Endodermal cell (in vitro differentiated cells): ENCODE measurements around the gene DCUN1D3. TPM values are rescaled to one million over a fixed set of nuclear protein-coding genes. Genes with fewer than 3 reads are reported as not detected.

Experiments
- DNase-seq: peaks from one replicate; pipeline ENCODE4 v3.0.0-alpha.2; 2017
- H3K27ac ChIP-seq: 2 replicates; pipeline ENCODE4 v1.5.1; 2013; ENCODE audit warnings: mild to moderate bottlenecking, low read depth, low read length, moderate library complexity
- H3K27me3 ChIP-seq: 2 replicates; pipeline ENCODE4 v1.6.1; 2013; ENCODE audit warnings: mild to moderate bottlenecking, low read length, moderate library complexity; ENCODE audit not compliant: insufficient read depth, control insufficient read depth, poor library complexity, severe bottlenecking
- H3K36me3 ChIP-seq: 2 replicates; pipeline ENCODE4 v1.7.0; 2013; ENCODE audit warnings: mild to moderate bottlenecking, low read length, moderate library complexity; ENCODE audit not compliant: control insufficient read depth, insufficient read depth
- H3K4me1 ChIP-seq: one replicate; pipeline ENCODE4 v1.7.0; 2013; ENCODE audit warnings: low read length; ENCODE audit not compliant: control insufficient read depth, insufficient read depth
- H3K4me3 ChIP-seq: 2 replicates; pipeline ENCODE4 v1.5.1; 2013; ENCODE audit warnings: mild to moderate bottlenecking, low read length, moderate library complexity
- H3K9ac ChIP-seq: 2 replicates; pipeline ENCODE4 v1.6.1; 2013; ENCODE audit warnings: mild to moderate bottlenecking, low read length, moderate library complexity; ENCODE audit not compliant: poor library complexity, severe bottlenecking; ENCODE audit errors: extremely low read depth
- H3K9me3 ChIP-seq: 2 replicates; pipeline ENCODE4 v1.6.1; 2013; ENCODE audit warnings: mild to moderate bottlenecking, low read length, moderate library complexity; ENCODE audit not compliant: control insufficient read depth
- H3K27ac Mint-ChIP-seq: 2 replicates; pipeline ENCODE4 v1.8.0; 2020; ENCODE audit warnings: mixed read lengths
- H3K27me3 Mint-ChIP-seq: 2 replicates; pipeline ENCODE4 v1.8.0; 2021; ENCODE audit warnings: mild to moderate bottlenecking, mixed read lengths; ENCODE audit not compliant: insufficient read depth
- H3K36me3 Mint-ChIP-seq: 2 replicates; pipeline ENCODE4 v1.8.0; 2020; ENCODE audit warnings: low read depth, mixed read lengths
- H3K4me1 Mint-ChIP-seq: 2 replicates; pipeline ENCODE4 v1.8.0; 2020; ENCODE audit warnings: mixed read lengths
- H3K4me3 Mint-ChIP-seq: 2 replicates; pipeline ENCODE4 v1.8.0; 2020; ENCODE audit warnings: mild to moderate bottlenecking, moderate library complexity, mixed read lengths
- H3K9me3 Mint-ChIP-seq: 2 replicates; pipeline ENCODE4 v1.8.0; 2020; ENCODE audit warnings: mild to moderate bottlenecking, mixed read lengths
- CTCF ChIP-seq: fragments of 200-600 bp; sonication (generic); conservative IDR thresholded peaks from 2 replicates; pipeline ENCODE4 v1.5.0; 2021; ENCODE audit warnings: antibody characterized with exemption, mild to moderate bottlenecking
- WGBS, 2 experiments: methylation state at CpG; one replicate each; pipeline versions ENCODE4 v1.1.5 to v1.1.7; 2013; ENCODE audit warnings: missing lambda C conversion rate in 2 of 2, mixed read lengths in 1 of 2; ENCODE audit not compliant: insufficient coverage in 1 of 2, insufficient read length in 1 of 2; 5-methylcytosine and 5-hydroxymethylcytosine counted together
- total RNA-seq, 2 donors: library from RNA; stranded (reverse); fragmentation: NEBNext Ultra II Directional in 1 of 2; extraction: Animal tissue kit (Norgen Biotek cat#: 25700) in 1 of 2; gene quantifications; 2 replicates in 1 of 2; 3 replicates in 1 of 2; pipeline ENCODE4 v1.2.1, GENCODE V29; 2021

DCUN1D3 gene
- total RNA-seq, 2 donors from 2014 or later, result 21.3 to 22.7 TPM

- Mint-ChIP-seq H3K36me3 (no peaks in the 10 kb centered on the region), H3K9me3 (no peaks in the 10 kb centered on the region), H3K27me3 (no peaks in the 10 kb centered on the region), H3K4me1 (peaks cover 40% of the 10 kb centered on the region), H3K4me3 (no peak overlapping the region), H3K27ac (no peak overlapping the region)
- Histone ChIP-seq H3K36me3 (peaks cover 10% of the 10 kb centered on the region), H3K4me1 (peaks cover 26% of the 10 kb centered on the region), H3K27ac (no peak overlapping the region), H3K27me3 (no peaks in the 10 kb centered on the region), H3K4me3 (no peak overlapping the region), H3K9me3 (no peaks in the 10 kb centered on the region), H3K9ac (no peak overlapping the region)
- DNase-seq, result peak; percentile 89
- TF ChIP-seq CTCF, result peak; percentile 98
- WGBS, 2 experiments, result 68% methylated on average over 4 to 6 of the region's 6 CpGs
These were observed 50.4 kb downstream of the DCUN1D3 start for GRCh38 chr16:20849589-20850390.

- TF ChIP-seq CTCF, result no peak
These were observed 52.6 kb downstream of the DCUN1D3 start for GRCh38 chr16:20847550-20847949.

GRCh38 chr16:20846551-20846950 is 53.6 kb downstream of the DCUN1D3 start:
- H3K9me3 ChIP-seq, result no peaks in the 10 kb centered on the region
- Mint-ChIP-seq H3K27ac (no peak overlapping the region), H3K4me3 (no peak overlapping the region), H3K9me3 (no peaks in the 10 kb centered on the region), H3K27me3 (no peaks in the 10 kb centered on the region), H3K4me1 (peaks cover 48% of the 10 kb centered on the region), H3K36me3 (peaks cover 2% of the 10 kb centered on the region)
- H3K4me3 ChIP-seq, result peak overlapping the region; percentile 32
- H3K27me3 ChIP-seq, result no peaks in the 10 kb centered on the region
- no peaks in the 10 kb centered on the region for H3K36me3 ChIP-seq
- H3K4me1 ChIP-seq, result peaks cover 35% of the 10 kb centered on the region
- H3K27ac ChIP-seq, result no peak overlapping the region
- TF ChIP-seq CTCF, result no peak
- H3K9ac ChIP-seq, result no peak overlapping the region
- DNase-seq, result no peak

More at GRCh38 chr16:20847550-20847949, 52.6 kb downstream of the DCUN1D3 start:
- no peak for DNase-seq
- 50 to 77% methylated on average over 1 to 2 of the region's 2 CpGs for WGBS, 2 experiments
- peaks cover 48% of the 10 kb centered on the region for H3K4me1 Mint-ChIP-seq
- H3K36me3 Mint-ChIP-seq, result peaks cover 2% of the 10 kb centered on the region
- no peaks in the 10 kb centered on the region for H3K27me3 Mint-ChIP-seq
- H3K9me3 ChIP-seq, result no peaks in the 10 kb centered on the region
- no peak overlapping the region for H3K4me3 ChIP-seq
- H3K9ac ChIP-seq, result no peak overlapping the region
- no peak overlapping the region for H3K4me3 Mint-ChIP-seq
- no peak overlapping the region for H3K27ac ChIP-seq
- peaks cover 35% of the 10 kb centered on the region for H3K4me1 ChIP-seq
- no peak overlapping the region for H3K27ac Mint-ChIP-seq
- H3K36me3 ChIP-seq, result no peaks in the 10 kb centered on the region
- H3K27me3 ChIP-seq, result no peaks in the 10 kb centered on the region
- no peaks in the 10 kb centered on the region for H3K9me3 Mint-ChIP-seq
